HG03432 (cell line): ENCODE data around the gene CABP2.
"Not testable (repeated sequence)": the region's sequence is repeated elsewhere in the genome, so short reads cannot be mapped to it uniquely, and the experiment has no call there.

Experiments
- ATAC-seq: cut with Tn5 transposase; IDR thresholded peaks from one replicate; pipeline ENCODE4 v1.9.1; 2021; ENCODE audit warnings: mild to moderate bottlenecking, moderate library complexity; ENCODE audit not compliant: unreplicated experiment

The CABP2 gene

GRCh38 chr11:67482275-67482826, 40.9 kb downstream of the CABP2 start:
- no peak for ATAC-seq

- ATAC-seq = not testable (repeated sequence)
These were observed 45.7 kb downstream of the CABP2 start for GRCh38 chr11:67477344-67478050.

- ATAC-seq = not testable (repeated sequence)
These were observed 46.6 kb downstream of the CABP2 start for GRCh38 chr11:67476692-67477091.

GRCh38 chr11:67472882-67473281, 50.4 kb downstream of the CABP2 start:
- ATAC-seq = no peak

GRCh38 chr11:67470337-67471002, 52.8 kb downstream of the CABP2 start:
- no peak for ATAC-seq

- no peak for ATAC-seq
These were observed 53.8 kb downstream of the CABP2 start for GRCh38 chr11:67469508-67469811.
